Endothelial cell of umbilical vein (primary cell): ENCODE results near the gene TREML1. TPM values are rescaled to one million over a fixed set of nuclear protein-coding genes. Genes with fewer than 3 reads are reported as not detected.

Experiments
- BruUV-seq: library from RNA; stranded (reverse); fragments of 400-500 nt; replicated peaks from 2 replicates; lab custom pipeline; 2021; lab: Mats Ljungman, UMichigan
- CTCF ChIA-PET: fragments of 300-600, 350-600 bp; sonication (Branson Sonifier 250); formaldehyde crosslinking; loops from one replicate; lab custom pipeline; 2021; ENCODE audit warnings: antibody characterized with exemption, inconsistent platforms; lab: Charles Lee
- POLR2A ChIA-PET: fragments of 300-600, 350-600 bp; sonication (Branson Sonifier 250); formaldehyde crosslinking; loops from one replicate; lab custom pipeline; 2021; ENCODE audit warnings: antibody characterized with exemption, inconsistent platforms; lab: Charles Lee
- DNase-seq: peaks from one replicate; pipeline ENCODE4 v3.0.0-alpha.2; 2011; ENCODE audit warnings: low read depth, low spot score
- FAIRE-seq: peaks from 2 replicates; lab custom pipeline; 2011; peaks lifted over from hg19 to GRCh38; lab: Jason Lieb, UNC
- H2AFZ ChIP-seq: 2 replicates; pipeline ENCODE4 v1.6.0; 2012; ENCODE audit warnings: low read depth, low read length, control low read depth, inconsistent platforms
- H3K27ac ChIP-seq: 2 replicates; pipeline ENCODE4 v1.5.1; 2011; ENCODE audit warnings: low read depth, mild to moderate bottlenecking, control low read depth, low read length, moderate library complexity; ENCODE audit not compliant: insufficient read depth
- H3K27me3 ChIP-seq, 2 experiments: 2 replicates each; pipeline versions ENCODE4 v1.6.0 to v1.6.1; 2011; ENCODE audit warnings: low read length in 2 of 2, mixed read lengths in 1 of 2; ENCODE audit not compliant: control insufficient read depth in 2 of 2, insufficient read depth in 2 of 2
- H3K36me3 ChIP-seq, 2 experiments: 2 replicates in 1 of 2; 3 replicates in 1 of 2; pipeline ENCODE4 v1.5.1; 2011; ENCODE audit warnings: low read length in 2 of 2, mild to moderate bottlenecking in 1 of 2, moderate library complexity in 1 of 2; ENCODE audit not compliant: control insufficient read depth in 2 of 2, insufficient read depth in 2 of 2; ENCODE audit errors: extremely low read depth in 1 of 2
- H3K4me1 ChIP-seq: 3 replicates; pipeline ENCODE4 v1.5.1; 2011; ENCODE audit warnings: mild to moderate bottlenecking, low read length; ENCODE audit not compliant: control insufficient read depth, insufficient read depth; ENCODE audit errors: extremely low read depth
- H3K4me2 ChIP-seq: 2 replicates; pipeline ENCODE4 v1.6.1; 2011; ENCODE audit warnings: low read length, control low read depth, mixed read lengths; ENCODE audit not compliant: insufficient read depth
- H3K4me3 ChIP-seq, 3 experiments: fragments of 200-600 bp in 1 of 3; sonication (generic), shearing (Covaris generic) in 1 of 3; replicated peaks in 1 of 3; 2 replicates each; pipeline ENCODE4 v1.5.1; 2011 to 2016; ENCODE audit warnings: control low read depth in 3 of 3, low read length in 3 of 3, mild to moderate bottlenecking in 2 of 3, inconsistent platforms in 1 of 3, low read depth in 1 of 3, moderate library complexity in 1 of 3; ENCODE audit not compliant: insufficient read depth in 1 of 3
- H3K79me2 ChIP-seq: 2 replicates; pipeline ENCODE4 v1.6.0; 2012; ENCODE audit warnings: low read length, inconsistent platforms; ENCODE audit not compliant: control insufficient read depth, insufficient read depth
- H3K9ac ChIP-seq: replicated peaks from 2 replicates; pipeline ENCODE3; 2011; ENCODE audit warnings: low read length, control low read depth; ENCODE audit not compliant: insufficient read depth; ENCODE audit errors: extremely low read depth
- H3K9me1 ChIP-seq: replicated peaks from 3 replicates; pipeline ENCODE4 v1.6.0; 2011; ENCODE audit warnings: mild to moderate bottlenecking, low read length; ENCODE audit not compliant: control insufficient read depth, insufficient read depth; ENCODE audit errors: extremely low read depth
- H3K9me3 ChIP-seq: replicated peaks from 2 replicates; pipeline ENCODE4 v1.5.1; 2012; ENCODE audit warnings: low read length, inconsistent platforms; ENCODE audit not compliant: control insufficient read depth, insufficient read depth
- H4K20me1 ChIP-seq: replicated peaks from 2 replicates; pipeline ENCODE3; 2011; ENCODE audit warnings: mild to moderate bottlenecking, low read length; ENCODE audit not compliant: control insufficient read depth, insufficient read depth; ENCODE audit errors: extremely low read depth
- CTCF ChIP-seq, 2 donors: IDR thresholded peaks; 1 replicate in 1 of 2; 2 replicates in 1 of 2; pipeline ENCODE4 v1.5.1; 2011; ENCODE audit warnings: low read length in 2 of 2, mild to moderate bottlenecking in 2 of 2, moderate library complexity in 2 of 2, control low read depth in 1 of 2, inconsistent platforms in 1 of 2, low read depth in 1 of 2; ENCODE audit not compliant: insufficient read depth in 1 of 2; ENCODE audit errors: extremely low read depth in 1 of 2
- EZH2 ChIP-seq: IDR thresholded peaks from 2 replicates; pipeline ENCODE4 v1.6.1; 2012; ENCODE audit warnings: borderline replicate concordance, low read depth, mild to moderate bottlenecking, moderate library complexity, low read length, inconsistent platforms; ENCODE audit not compliant: severe bottlenecking
- FOS ChIP-seq: IDR thresholded peaks from 2 replicates; pipeline ENCODE4 v1.6.1; 2011; ENCODE audit warnings: mild to moderate bottlenecking, low read length, moderate library complexity, borderline replicate concordance; ENCODE audit not compliant: insufficient read depth
- JUN ChIP-seq: IDR thresholded peaks from 2 replicates; pipeline ENCODE4 v1.6.1; 2011; ENCODE audit warnings: borderline replicate concordance, low read depth; ENCODE audit not compliant: insufficient read length, insufficient read depth
- MYC ChIP-seq: IDR thresholded peaks from one replicate; pipeline ENCODE4 v1.6.1; 2011; ENCODE audit warnings: mild to moderate bottlenecking, low read depth, low read length
- POLR2A ChIP-seq: IDR thresholded peaks from 2 replicates; pipeline ENCODE4 v1.6.1; 2012; ENCODE audit warnings: low read depth, mild to moderate bottlenecking, control low read depth, low read length
- POLR2AphosphoS5 ChIP-seq: IDR thresholded peaks from 2 replicates; pipeline ENCODE4 v1.6.1; 2012; ENCODE audit warnings: low read depth, mild to moderate bottlenecking, control low read depth, low read length, moderate library complexity; ENCODE audit not compliant: insufficient read depth
- dilution Hi-C: fragments of 300-500 bp; cut with MboI; formaldehyde crosslinking; loops from one replicate; pipeline ENCODE4 v1.15.0; 2019; ENCODE audit warnings: low sequenced_read_pairs; ENCODE audit not compliant: extremely low pct_ligation_motif_present
- intact Hi-C: fragments of 100-400 bp; cut with micrococcal nuclease; formaldehyde crosslinking; loops from one replicate; pipeline ENCODE4 v1.10.0; 2022
- polyA plus RNA-seq, 4 experiments: library from polyadenylated mRNA; depleted of rRNA in 3 of 4; stranded (reverse) in 3 of 4; unstranded in 1 of 4; fragments of >200 nt; gene quantifications; 2 replicates each; pipeline versions ENCODE4 v1.2.1 to v1.2.3, GENCODE V29; 2011 to 2012; ENCODE audit warnings: missing spikeins in 1 of 4
- total RNA-seq: library from RNA; stranded (reverse); gene quantifications from 2 replicates; pipeline ENCODE4 v1.2.3, GENCODE V29; 2021

TREML1 gene
- total and polyA plus RNA-seq, 2 donors (not counting 3 experiments of a cell fraction or from before 2014, with no cell fraction given): not detected

- no peaks in the 10 kb centered on the region for H3K4me1 ChIP-seq
- no peak overlapping the region for H3K4me3 ChIP-seq
- no peaks in the 10 kb centered on the region for H3K79me2 ChIP-seq
- dilution Hi-C loops (no loop called here), intact Hi-C loops (loop anchor here (2.0 kb wide), 1 partner anchor 128 kb away; no protein-coding TSS in a partner anchor)
- H3K4me2 ChIP-seq: no peak overlapping the region
- TF ChIP-seq CTCF (IDR thresholded peaks at IDR 0.05; ENCODE audit: extremely low read depth in 1 of 2, insufficient read depth in 1 of 2, low read depth in 1 of 2, low read length in 2 of 2) (no peak), FOS (no peak), JUN (no peak), MYC (no peak), EZH2 (no peak), POLR2AphosphoS5 (no peak), POLR2A (no peak)
- no peaks in the 10 kb centered on the region for H3K9me1 ChIP-seq
- no peak overlapping the region for H3K9ac ChIP-seq
- peaks cover 0 to 3% of the 10 kb centered on the region in 2 experiments for H3K27me3 ChIP-seq
- no peaks in the 10 kb centered on the region for H4K20me1 ChIP-seq
- H2AFZ ChIP-seq: no peak overlapping the region
- POLR2A ChIA-PET: no interaction called here
- no TSS peak for BruUV-seq
- no peak overlapping the region for H3K27ac ChIP-seq
- CTCF ChIA-PET: interaction anchor here (2.7 kb wide), 1 partner anchor 9 kb away, joined by 23 read pairs; no protein-coding TSS in a partner anchor
- no peak for FAIRE-seq
- no peak for DNase-seq
- H3K9me3 ChIP-seq: no peaks in the 10 kb centered on the region
- no peaks in the 10 kb centered on the region for H3K36me3 ChIP-seq
Observed at GRCh38 chr6:41190791-41191190, 36.6 kb upstream of the TREML1 start.
